Progenitor cell of endocrine pancreas (in vitro differentiated cells): ENCODE results near the gene MAML3. TPM values are rescaled to one million over a fixed set of nuclear protein-coding genes. Genes with fewer than 3 reads are reported as not detected.

Experiments
- DNase-seq: peaks from one replicate; pipeline ENCODE4 v3.0.0; 2021; ENCODE audit warnings: low spot score; ENCODE audit not compliant: unreplicated experiment
- H3K27ac Mint-ChIP-seq: 2 replicates; pipeline ENCODE4 v1.8.0; 2021; ENCODE audit warnings: mild to moderate bottlenecking, moderate library complexity, mixed read lengths
- H3K27me3 Mint-ChIP-seq: 2 replicates; pipeline ENCODE4 v1.8.0; 2021; ENCODE audit warnings: mixed read lengths
- H3K36me3 Mint-ChIP-seq: 2 replicates; pipeline ENCODE4 v1.8.0; 2022; ENCODE audit warnings: mixed read lengths; ENCODE audit not compliant: insufficient read depth
- H3K4me1 Mint-ChIP-seq: 2 replicates; pipeline ENCODE4 v1.8.0; 2021; ENCODE audit warnings: low read depth, mixed read lengths
- H3K4me3 Mint-ChIP-seq: 2 replicates; pipeline ENCODE4 v1.8.0; 2021; ENCODE audit warnings: low read depth, mild to moderate bottlenecking, moderate library complexity, mixed read lengths
- H3K9me3 Mint-ChIP-seq: 2 replicates; pipeline ENCODE4 v1.8.0; 2021; ENCODE audit warnings: low read depth, mixed read lengths
- total RNA-seq: library from RNA; stranded (reverse); gene quantifications from 2 replicates; pipeline ENCODE4 v1.2.1, GENCODE V29; 2021
- TF ChIP-seq, protein P1 (sequence below): fragments of 200-600 bp; sonication (generic); IDR thresholded peaks from one replicate; pipeline ENCODE4 v1.5.0; 2021; ENCODE audit warnings: antibody characterized with exemption, mild to moderate bottlenecking; ENCODE audit not compliant: unreplicated experiment

The MAML3 gene
- total RNA-seq, 1 donor from 2014 or later = 48.5 TPM

DNA sequence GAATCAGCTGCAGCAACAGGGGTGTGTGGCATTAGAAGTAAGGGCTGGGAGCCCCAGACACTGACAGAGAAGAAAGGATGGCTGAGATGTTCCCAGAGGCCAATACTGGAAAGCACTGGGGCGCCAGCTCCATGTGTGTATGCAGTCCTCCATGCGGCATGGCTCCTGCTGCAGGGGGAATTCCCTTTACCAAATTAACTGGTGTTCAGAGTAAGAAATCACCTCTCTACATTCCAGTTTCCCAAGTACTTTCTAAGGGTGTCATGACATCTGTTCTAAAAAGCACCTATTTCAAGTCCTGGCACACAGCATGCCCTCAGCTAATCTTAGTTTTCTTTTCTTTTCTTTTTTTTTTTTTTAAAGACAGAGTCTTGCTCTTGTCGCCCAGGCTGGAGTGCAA is 98.0 kb downstream of the MAML3 start:
- Mint-ChIP-seq H3K36me3 (peaks cover 2% of the 10 kb centered on the region), H3K27me3 (no peaks in the 10 kb centered on the region), H3K9me3 (no peaks in the 10 kb centered on the region), H3K4me1 (peaks cover 27% of the 10 kb centered on the region), H3K4me3 (no peak overlapping the region), H3K27ac (no peak overlapping the region)
- TF ChIP-seq, protein P1, sequence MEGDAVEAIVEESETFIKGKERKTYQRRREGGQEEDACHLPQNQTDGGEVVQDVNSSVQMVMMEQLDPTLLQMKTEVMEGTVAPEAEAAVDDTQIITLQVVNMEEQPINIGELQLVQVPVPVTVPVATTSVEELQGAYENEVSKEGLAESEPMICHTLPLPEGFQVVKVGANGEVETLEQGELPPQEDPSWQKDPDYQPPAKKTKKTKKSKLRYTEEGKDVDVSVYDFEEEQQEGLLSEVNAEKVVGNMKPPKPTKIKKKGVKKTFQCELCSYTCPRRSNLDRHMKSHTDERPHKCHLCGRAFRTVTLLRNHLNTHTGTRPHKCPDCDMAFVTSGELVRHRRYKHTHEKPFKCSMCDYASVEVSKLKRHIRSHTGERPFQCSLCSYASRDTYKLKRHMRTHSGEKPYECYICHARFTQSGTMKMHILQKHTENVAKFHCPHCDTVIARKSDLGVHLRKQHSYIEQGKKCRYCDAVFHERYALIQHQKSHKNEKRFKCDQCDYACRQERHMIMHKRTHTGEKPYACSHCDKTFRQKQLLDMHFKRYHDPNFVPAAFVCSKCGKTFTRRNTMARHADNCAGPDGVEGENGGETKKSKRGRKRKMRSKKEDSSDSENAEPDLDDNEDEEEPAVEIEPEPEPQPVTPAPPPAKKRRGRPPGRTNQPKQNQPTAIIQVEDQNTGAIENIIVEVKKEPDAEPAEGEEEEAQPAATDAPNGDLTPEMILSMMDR = no peak
- DNase-seq = no peak

GRCh38 chr4:140054861-140055260 is 99.1 kb downstream of the MAML3 start:
- peaks cover 2% of the 10 kb centered on the region for H3K36me3 Mint-ChIP-seq
- peaks cover 28% of the 10 kb centered on the region for H3K4me1 Mint-ChIP-seq
- no peak overlapping the region for H3K4me3 Mint-ChIP-seq
- TF ChIP-seq, protein P1 = no peak
- DNase-seq = no peak
- no peaks in the 10 kb centered on the region for H3K27me3 Mint-ChIP-seq
- no peaks in the 10 kb centered on the region for H3K9me3 Mint-ChIP-seq
- H3K27ac Mint-ChIP-seq = no peak overlapping the region

DNA sequence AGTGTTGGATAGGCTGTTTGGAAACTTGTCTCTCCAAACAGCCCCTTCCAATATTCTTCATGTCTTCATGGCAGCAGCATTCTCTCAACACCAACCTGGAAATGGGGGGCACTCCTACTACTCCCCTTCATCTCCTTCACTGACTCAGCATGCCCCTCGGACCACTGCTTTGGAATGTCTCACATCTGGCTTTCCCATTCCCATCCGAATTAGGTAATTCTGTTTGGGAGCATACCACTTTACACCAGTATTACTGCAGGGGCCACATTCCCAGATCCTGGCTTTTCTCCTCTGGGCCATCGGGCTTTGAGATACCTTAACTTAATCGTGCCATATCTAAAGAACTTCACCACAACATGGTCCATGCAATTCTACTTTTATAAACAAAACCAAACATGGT is 100.8 kb downstream of the MAML3 start:
- Mint-ChIP-seq H3K4me3 (no peak overlapping the region), H3K27ac (peak overlapping the region; percentile 19), H3K27me3 (no peaks in the 10 kb centered on the region), H3K36me3 (peaks cover 2% of the 10 kb centered on the region), H3K4me1 (peaks cover 34% of the 10 kb centered on the region), H3K9me3 (no peaks in the 10 kb centered on the region)
- no peak for DNase-seq
- TF ChIP-seq, protein P1 = no peak

DNA sequence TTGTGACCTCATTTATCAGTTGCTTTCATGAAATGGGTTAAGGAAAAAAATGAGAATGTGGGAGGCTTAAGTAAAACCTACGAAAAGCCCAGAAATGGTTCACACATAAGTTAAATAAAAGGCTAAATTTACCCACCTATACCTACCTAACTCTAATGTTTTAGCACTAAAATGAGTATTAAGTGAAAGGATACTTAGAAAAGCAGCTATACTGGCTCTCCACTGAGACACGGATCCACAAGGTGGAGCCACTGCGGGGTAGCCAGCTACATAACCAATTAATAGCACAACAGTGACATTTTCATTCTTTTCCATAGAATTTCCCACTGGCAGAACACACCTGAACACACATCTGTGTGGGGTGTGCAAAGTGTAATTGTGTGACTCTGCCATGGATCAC is 101.9 kb downstream of the MAML3 start:
- no peak overlapping the region for H3K4me3 Mint-ChIP-seq
- no peak overlapping the region for H3K27ac Mint-ChIP-seq
- TF ChIP-seq, protein P1 = peak; percentile 54
- H3K36me3 Mint-ChIP-seq = peaks cover 2% of the 10 kb centered on the region
- H3K4me1 Mint-ChIP-seq = peaks cover 45% of the 10 kb centered on the region
- H3K27me3 Mint-ChIP-seq = no peaks in the 10 kb centered on the region
- DNase-seq = no peak
- H3K9me3 Mint-ChIP-seq = no peaks in the 10 kb centered on the region

DNA sequence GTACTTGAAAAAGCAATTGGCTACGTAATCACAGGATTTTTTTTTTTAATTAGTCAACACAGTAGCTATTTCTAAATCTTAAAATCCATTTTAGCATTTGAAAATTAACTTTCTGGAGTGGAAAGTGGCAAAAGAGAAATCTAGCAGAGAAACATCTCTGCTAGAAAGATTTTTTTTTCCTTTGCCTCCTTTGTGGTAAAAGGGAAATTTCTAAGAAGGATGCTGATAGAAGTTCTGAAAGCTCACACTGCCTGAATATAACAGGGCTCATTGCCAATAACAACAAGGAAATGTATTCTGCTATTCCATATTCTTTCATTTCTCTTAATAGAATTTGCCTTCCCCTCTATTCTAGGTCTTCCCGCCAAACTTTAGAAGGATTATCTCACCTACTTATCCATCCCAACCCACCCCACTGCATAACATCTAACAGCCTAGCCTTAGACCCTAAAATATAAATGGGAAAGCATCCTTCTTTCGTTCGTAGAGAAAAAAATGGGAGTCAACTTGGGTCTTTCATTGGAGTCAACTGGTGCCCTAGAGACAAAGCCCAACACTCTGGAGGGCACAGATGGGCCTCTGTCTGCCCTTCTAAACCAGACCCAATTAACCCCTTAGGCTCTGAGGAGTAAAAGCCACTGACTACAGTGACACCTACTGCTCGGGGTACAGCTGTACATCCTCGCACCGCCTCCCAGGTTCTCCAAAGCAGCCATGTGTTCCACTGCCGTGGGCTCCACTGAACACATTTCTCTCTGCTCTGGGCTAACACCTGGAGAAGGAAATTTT is 103.9 kb downstream of the MAML3 start:
- no peak for DNase-seq
- Mint-ChIP-seq H3K27ac (peak overlapping the region; percentile 42), H3K4me1 (peaks cover 50% of the 10 kb centered on the region), H3K9me3 (no peaks in the 10 kb centered on the region), H3K4me3 (no peak overlapping the region), H3K36me3 (no peaks in the 10 kb centered on the region), H3K27me3 (no peaks in the 10 kb centered on the region)
- TF ChIP-seq, protein P1 = peak; percentile 39
